Panc1 (cell line): ENCODE results near the gene C11orf65.

ENCODE experiments used
- POLR2AphosphoS5 ChIP-seq: IDR thresholded peaks from 2 replicates; pipeline ENCODE4 v1.6.1; 2012; ENCODE audit warnings: mild to moderate bottlenecking, low read depth, low read length, moderate library complexity
- SIN3A ChIP-seq: IDR thresholded peaks from 2 replicates; pipeline ENCODE4 v1.6.1; 2012; ENCODE audit warnings: low read depth, mild to moderate bottlenecking, low read length, moderate library complexity, borderline replicate concordance; ENCODE audit not compliant: insufficient read depth
- TF ChIP-seq, protein P1 (sequence below): fragments of 450-650 bp; IDR thresholded peaks from 2 replicates; pipeline ENCODE4 v1.5.1; 2017; ENCODE audit warnings: mild to moderate bottlenecking
- TF ChIP-seq, protein P2 (sequence below), 2 experiments: IDR thresholded peaks; 2 replicates each; pipeline ENCODE4 v1.6.1; 2011 to 2012; ENCODE audit warnings: low read depth in 2 of 2, control low read depth in 1 of 2, low read length in 1 of 2, mild to moderate bottlenecking in 1 of 2, moderate library complexity in 1 of 2; ENCODE audit not compliant: insufficient read depth in 1 of 2

DNA sequence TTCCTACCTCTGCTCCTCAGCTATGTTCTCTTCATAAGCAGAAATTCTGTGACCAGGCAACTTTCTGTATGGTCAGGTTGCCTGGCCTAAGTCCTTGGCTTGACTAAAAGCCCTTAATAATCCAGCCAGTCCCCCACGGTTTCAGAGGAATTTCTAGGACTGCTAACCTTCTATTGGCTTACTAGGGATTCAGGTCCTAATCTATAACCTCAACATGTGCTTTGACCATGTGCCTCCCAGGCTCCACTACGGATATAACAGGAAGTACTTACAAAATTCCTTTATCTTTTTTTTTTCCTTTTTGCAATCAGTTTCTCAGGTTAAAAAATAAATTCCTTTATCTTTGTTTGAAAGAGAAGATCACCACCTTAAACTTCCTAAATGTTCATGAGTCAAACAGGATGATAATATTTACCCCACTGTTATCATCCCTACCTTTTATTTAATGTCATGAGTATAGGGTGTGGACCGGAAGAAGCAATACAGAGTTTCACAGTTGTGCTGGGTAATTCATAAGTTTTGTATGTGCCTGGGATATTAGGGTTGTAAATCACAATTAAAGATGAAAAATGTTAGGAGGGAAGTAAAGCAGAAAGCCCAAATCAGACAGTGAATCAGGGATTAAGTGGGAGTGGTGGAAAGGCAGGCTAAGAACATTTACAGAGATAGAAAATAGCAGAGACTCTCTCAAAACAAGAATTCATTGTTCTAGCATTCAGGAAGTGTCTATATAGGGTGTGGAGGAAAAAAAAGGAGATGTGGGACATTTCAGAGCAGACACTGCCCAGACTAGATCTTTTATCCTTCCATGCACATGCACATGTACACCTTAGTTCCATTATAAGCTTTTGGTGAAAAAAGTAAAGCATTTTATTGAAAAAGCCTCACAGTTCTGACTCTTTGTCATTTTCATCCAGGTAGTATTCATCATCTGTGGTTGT is 41.6 kb upstream of the C11orf65 start:
- TF ChIP-seq, protein P1, sequence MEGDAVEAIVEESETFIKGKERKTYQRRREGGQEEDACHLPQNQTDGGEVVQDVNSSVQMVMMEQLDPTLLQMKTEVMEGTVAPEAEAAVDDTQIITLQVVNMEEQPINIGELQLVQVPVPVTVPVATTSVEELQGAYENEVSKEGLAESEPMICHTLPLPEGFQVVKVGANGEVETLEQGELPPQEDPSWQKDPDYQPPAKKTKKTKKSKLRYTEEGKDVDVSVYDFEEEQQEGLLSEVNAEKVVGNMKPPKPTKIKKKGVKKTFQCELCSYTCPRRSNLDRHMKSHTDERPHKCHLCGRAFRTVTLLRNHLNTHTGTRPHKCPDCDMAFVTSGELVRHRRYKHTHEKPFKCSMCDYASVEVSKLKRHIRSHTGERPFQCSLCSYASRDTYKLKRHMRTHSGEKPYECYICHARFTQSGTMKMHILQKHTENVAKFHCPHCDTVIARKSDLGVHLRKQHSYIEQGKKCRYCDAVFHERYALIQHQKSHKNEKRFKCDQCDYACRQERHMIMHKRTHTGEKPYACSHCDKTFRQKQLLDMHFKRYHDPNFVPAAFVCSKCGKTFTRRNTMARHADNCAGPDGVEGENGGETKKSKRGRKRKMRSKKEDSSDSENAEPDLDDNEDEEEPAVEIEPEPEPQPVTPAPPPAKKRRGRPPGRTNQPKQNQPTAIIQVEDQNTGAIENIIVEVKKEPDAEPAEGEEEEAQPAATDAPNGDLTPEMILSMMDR, result no peak
- TF ChIP-seq POLR2AphosphoS5, result no peak
- TF ChIP-seq, protein P2, sequence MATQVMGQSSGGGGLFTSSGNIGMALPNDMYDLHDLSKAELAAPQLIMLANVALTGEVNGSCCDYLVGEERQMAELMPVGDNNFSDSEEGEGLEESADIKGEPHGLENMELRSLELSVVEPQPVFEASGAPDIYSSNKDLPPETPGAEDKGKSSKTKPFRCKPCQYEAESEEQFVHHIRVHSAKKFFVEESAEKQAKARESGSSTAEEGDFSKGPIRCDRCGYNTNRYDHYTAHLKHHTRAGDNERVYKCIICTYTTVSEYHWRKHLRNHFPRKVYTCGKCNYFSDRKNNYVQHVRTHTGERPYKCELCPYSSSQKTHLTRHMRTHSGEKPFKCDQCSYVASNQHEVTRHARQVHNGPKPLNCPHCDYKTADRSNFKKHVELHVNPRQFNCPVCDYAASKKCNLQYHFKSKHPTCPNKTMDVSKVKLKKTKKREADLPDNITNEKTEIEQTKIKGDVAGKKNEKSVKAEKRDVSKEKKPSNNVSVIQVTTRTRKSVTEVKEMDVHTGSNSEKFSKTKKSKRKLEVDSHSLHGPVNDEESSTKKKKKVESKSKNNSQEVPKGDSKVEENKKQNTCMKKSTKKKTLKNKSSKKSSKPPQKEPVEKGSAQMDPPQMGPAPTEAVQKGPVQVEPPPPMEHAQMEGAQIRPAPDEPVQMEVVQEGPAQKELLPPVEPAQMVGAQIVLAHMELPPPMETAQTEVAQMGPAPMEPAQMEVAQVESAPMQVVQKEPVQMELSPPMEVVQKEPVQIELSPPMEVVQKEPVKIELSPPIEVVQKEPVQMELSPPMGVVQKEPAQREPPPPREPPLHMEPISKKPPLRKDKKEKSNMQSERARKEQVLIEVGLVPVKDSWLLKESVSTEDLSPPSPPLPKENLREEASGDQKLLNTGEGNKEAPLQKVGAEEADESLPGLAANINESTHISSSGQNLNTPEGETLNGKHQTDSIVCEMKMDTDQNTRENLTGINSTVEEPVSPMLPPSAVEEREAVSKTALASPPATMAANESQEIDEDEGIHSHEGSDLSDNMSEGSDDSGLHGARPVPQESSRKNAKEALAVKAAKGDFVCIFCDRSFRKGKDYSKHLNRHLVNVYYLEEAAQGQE (IDR thresholded peaks at IDR 0.05; ENCODE audit: insufficient read depth in 1 of 2, low read depth in 2 of 2, low read length in 1 of 2), result no peak
- TF ChIP-seq SIN3A, result no peak
